NCI-H2107 treated with DMSO at 0.1 percent for 48 hours (cell line): ENCODE measurements around the gene CD276.
"Not testable (repeated sequence)": the region's sequence is repeated elsewhere in the genome, so short reads cannot be mapped to it uniquely, and the experiment has no call there.

Experiments used
- DNase-seq: peaks from one replicate; lab custom pipeline; 2025; ENCODE audit not compliant: unreplicated experiment; lab: John Stamatoyannopoulos, UW

The CD276 gene

DNA sequence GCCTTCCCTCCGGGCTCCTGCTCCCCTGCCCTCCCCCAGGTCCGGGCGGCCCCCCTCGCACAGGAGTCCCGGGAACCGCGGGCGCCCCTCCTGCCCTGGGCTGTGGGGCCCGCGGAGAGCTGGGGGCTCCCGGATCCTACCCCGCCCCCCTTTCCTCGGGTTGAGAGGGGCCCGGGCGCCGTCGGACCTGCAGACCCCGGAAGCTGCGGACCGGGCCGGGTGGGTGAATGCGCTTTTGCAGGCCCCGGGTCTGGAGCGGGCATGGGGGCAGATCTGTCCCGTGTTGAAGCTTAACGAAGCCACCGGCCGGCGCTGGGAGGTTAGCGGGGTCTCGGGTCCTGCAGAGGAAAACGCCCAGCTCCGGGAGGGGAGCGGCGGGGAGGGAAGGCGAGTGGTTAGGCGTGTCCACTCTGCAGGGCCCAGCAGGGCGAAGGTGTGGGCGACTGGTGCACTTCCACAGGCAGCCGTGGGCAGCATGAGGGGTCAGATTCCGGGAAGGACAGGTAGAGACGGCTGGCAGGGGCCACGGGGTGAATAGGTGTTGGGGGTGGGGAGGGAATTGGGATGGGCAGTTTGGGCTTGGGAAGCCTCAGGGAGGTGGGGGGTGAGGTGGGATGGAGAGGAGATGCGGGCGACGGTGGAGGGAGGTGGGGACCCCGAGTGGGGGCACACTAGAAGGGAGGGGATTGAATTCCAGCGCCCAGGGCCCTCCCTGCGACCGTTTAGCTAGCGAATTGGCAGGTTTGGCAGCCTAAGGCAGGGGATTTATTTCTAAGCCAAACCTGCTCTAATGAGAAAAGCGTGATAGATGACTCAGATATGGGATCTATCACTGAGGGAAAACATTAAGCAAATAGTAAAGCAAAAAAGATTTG lies 635 bp downstream of the CD276 start:
- no peak for DNase-seq

DNA sequence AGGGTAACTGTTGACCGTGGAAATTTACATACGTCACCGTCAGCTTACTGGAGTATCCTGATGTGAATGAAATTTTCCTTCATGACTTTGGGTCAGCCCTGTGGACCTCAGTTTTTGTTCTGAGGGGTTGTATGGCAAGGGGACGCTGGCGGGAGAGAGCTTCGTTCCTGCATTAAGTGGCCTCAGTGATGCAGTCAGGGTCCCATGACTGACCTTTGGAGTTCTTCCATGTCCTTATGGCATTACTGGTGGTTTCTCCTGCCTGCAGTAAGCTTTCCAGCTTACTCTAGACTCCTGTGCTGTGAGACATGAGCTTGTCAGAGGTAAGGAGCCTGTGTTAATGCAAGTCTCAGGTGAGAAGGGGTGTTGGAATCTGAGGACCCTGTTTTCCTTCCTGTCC lies 1.8 kb downstream of the CD276 start:
- no peak for DNase-seq

DNA sequence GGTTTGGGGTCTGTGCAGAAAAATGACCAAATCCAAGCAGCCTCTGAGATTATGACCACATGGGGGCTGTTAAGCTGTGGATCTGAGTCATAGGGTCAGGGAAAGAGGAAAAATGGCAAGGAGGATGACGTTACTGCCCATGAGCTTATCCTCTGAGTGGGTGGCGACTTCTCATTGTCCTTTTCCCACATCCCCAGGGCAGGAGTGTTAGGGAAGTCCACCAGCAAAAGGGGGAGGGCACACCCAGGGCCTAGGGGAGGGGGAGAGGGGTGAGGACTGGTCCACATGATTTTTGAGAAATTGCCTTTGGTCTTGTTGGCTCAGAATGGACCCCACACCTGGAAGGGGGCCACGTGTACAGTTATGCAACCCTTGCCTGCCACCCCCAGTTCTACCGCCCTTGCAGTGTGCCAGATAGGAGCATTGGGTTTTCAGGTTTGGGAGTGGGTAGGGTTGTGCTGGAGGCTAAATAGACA lies 2.6 kb downstream of the CD276 start:
- no peak for DNase-seq

DNA sequence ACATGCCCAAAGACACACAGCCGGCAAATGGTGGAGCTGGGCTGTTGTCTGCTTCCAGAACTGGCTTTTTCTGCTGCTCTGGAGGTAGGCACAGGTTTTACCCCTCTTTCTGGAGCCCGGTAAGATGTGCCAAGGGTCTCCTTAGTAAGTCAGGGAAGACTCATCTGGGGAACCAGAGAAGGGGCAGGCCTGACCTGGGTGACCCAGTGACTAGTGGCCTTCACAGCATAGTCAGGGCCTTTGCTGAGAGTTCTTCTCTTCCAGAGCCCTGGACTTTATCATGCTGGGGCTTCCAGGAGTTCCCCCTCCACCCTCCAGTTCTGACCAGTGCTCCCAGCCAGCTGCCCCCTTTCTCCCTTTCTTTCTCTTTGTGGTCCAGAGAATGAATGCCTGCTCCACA lies 3.2 kb downstream of the CD276 start:
- no peak for DNase-seq

DNA sequence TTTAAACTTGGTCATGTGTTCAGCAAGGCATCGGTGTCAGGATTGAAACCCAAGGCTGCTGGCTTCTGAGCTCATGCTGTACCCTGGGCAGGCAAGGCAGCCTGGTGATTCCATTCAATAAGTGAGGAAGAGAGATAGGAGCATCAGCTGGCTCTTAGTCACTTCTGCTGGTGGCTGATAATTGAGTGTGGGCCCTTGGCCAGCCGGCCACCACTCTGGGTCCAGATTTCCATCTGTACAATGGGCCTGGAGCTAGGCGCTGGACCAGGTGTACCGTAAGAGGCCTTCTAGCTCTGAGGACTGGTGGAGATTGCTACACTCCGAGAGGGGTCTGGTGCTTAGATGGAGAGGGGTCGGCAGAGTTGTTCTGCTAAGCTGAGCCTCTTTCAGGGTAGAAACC lies 4.3 kb downstream of the CD276 start:
- no peak for DNase-seq

DNA sequence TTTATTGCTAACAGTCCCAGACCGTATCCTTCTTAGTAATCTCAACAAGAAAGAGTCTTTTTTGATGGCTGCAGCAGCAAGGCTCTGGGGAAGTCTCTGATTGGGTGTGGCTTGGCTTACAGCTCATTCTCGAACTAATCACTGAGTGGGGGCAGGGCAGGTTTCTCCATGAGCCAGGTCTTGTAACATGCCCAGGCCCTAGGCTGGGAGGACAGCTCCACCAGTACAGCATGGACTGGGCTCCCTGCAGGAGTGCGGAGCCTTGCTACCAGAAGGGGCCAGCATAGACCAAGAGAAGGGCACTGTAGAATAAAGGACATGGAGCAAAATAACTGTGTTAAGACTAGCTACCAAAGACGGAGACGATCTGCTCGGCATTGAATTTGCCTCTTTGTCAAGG lies 7.2 kb downstream of the CD276 start:
- DNase-seq, result no peak

DNA sequence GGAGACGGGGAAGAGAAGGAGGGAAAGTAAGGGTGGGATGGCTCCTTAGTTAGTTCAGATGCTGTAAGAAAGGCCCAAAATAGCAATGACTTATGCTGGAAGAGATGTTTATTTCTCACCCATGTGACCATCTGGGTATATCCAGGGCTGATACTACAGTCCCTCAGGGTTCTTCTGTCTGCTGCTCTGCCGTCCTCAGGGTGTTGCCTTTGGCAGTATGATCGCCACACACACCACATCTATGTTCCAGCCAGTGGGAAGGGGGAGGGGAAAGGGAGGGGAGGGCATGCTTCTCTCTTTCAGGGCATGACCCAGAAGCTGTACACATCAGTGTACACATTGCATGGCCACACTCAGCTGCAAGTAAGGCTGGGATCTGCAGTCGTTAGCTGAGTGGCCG lies 10.2 kb downstream of the CD276 start:
- no peak for DNase-seq

DNA sequence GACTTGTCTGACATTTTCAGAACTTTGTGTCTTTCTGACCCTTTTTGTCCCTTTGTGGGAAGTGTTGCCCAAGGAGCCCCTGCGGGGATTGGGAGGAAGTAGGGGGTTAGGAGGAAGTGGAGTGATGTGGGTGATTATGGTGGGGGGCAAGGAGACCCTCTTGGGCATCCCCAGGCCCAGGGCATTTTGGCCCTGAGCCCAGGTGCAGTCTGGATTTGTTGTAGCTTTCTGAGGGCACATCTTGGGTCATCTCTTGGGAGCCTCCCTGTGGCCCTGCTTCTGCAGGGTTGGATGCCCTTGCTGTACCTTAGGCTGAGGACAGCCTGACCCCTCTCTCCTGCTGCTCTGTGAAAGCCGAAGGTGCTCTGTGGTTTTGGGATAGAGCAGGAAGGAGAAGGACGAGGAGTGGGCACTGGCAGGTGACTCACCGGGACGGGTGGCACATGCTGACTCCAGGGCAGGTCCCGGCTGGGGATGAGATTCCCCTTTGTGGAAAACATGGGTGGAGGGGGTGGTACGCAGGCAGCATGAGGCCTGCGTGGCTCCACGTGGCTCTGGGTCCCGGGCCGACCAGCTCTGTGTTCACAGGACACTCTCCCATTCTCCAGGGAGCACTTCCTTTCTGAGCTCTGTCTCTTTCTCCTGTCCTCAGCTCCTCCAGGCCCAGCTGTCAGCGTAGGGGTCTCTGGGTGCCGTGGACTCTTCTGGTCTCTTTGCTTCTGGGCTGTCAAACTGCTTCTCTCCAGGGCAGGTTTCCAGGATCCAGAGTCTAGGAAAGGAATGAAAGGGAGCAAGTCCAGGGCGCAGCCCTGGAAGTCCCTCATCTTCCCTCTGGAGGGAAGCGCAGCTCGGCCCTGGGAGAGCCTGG lies 11.8 kb downstream of the CD276 start:
- no peak for DNase-seq

DNA sequence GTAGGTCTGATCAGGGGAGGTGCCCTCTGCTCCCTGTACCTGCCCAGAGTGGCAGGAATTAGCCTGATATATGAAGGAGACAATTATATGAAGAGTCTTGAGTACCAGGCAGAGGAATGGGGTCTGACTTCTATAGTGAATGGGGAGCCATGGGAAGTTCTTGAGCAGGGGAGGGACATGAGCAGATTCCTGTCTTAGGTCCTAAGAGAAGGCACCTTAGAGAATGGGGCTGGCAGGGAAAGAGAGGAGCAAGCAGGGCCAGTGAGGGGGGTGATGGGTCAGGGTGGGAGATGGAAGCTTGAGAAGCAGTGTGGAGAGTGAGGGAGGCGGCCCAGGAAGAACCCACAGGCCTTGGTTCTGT lies 12.4 kb downstream of the CD276 start:
- DNase-seq, result no peak

DNA sequence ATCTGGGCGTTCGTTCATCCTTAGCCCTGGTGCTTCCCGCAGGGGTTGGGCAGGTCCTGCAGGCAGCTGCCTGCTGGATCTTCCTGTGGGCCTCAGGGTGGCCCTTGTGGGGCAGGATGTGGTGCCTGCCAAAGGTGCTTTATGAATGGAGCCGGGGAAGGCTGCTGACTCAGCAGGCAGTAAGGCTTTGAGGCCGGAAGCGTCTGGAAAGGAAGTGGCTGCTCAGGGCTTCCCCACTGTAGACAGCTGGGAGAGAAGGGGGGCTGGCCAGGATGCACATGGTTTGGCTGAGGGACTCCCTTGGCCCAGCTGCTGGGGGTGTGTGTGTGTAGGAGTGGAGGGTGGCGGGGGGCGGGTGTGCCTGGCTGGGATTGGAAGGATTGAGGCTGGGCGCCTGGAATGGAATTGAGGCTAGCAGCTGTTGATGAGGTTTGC lies 12.9 kb downstream of the CD276 start:
- DNase-seq, result peak; percentile 22

DNA sequence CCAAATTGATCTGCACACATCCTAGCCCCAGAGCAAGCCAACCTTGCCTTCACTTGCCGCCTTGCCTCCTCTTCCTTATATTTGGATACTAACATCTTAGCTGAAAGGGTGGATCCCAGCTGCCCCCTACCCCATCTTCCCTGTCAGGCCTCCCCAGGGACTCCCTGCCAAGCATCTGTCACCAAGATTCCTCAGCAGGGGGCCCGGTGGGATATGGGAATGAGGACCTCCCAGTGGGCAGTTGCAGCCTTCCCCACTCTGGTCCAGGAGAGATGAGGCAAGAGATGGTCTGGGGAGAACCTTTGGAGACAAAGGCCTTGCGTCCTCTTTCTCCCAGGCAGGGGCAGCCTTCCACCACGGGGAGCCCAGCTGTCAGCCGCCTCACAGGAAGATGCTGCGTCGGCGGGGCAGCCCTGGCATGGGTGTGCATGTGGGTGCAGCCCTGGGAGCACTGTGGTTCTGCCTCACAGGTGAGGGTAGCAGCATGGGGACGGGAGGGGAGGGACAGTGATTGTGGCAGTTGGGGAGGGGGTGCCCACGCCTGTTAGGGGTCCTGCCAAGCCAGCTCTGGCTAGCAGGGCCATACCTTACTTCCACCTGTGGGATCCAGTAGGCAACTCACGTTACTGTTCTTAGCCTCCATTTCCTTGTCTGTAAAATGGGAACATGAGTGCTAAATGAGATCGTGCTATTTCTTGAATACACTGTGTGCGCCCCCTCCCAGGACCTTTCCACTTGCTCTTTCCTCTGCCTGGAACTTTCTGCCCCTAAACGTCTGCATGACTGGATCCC lies 15.3 kb downstream of the CD276 start:
- DNase-seq, result no peak

DNA sequence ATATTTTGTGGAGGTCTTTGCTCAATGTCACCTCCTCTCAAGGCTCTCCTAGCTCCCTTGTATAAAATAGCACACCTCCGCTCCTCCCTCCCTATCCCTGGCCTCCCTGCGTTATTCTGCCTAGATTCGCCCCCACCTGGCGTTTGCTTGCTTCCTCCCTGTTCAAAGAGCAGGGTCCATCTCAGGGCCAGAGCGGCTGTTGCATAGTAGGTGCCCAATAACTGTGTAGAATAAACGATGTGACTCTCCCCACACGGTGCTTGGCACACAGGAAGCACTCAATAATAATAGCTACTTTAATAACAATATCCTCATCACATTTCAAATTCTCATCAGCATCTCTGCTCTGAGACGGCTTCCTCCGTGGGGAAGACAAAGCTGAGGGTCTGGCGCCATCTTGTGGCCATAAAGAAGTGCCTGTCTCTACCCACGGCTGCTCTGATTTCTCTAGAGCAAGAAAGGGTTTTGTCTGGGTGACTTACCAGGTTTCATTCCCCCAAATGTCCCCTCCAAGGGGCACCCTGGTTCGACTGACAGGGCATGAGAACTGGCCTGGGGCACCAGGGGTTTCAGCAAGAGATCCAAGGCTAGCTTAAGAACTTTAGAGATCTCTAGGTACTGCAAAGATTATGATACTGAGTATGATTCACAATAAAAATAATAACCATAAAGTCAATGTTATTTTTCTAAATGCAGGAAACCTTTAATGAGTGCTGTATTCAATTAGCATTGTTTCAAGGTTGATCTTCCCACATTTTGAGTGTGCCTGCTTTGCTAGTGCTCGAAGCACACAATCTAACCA lies 16.1 kb downstream of the CD276 start:
- peak; percentile 40 for DNase-seq

DNA sequence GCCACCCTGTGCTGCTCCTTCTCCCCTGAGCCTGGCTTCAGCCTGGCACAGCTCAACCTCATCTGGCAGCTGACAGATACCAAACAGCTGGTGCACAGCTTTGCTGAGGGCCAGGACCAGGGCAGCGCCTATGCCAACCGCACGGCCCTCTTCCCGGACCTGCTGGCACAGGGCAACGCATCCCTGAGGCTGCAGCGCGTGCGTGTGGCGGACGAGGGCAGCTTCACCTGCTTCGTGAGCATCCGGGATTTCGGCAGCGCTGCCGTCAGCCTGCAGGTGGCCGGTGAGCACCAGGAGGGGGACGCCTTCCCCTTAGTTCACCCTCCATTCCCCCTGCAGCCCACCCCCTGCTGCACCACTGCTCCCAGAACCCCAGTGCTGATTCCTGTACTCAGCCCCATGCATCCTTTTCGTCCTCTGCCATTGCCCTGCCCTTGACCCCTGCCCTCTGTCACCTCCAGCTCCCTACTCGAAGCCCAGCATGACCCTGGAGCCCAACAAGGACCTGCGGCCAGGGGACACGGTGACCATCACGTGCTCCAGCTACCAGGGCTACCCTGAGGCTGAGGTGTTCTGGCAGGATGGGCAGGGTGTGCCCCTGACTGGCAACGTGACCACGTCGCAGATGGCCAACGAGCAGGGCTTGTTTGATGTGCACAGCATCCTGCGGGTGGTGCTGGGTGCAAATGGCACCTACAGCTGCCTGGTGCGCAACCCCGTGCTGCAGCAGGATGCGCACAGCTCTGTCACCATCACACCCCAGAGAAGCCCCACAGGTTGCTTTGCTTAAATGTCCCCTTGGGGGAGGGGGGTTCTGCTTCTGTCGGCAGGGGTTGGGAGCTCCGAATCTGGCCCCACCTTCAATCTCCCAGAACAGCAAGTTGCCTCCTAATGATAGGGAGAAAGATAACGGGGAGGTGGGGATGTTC lies 18.4 kb downstream of the CD276 start:
- DNase-seq, result not testable (repeated sequence)

DNA sequence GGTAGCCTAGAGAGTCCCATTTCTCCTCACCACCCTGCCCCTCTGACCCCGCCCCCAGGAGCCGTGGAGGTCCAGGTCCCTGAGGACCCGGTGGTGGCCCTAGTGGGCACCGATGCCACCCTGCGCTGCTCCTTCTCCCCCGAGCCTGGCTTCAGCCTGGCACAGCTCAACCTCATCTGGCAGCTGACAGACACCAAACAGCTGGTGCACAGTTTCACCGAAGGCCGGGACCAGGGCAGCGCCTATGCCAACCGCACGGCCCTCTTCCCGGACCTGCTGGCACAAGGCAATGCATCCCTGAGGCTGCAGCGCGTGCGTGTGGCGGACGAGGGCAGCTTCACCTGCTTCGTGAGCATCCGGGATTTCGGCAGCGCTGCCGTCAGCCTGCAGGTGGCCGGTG lies 19.4 kb downstream of the CD276 start:
- DNase-seq, result not testable (repeated sequence)

DNA sequence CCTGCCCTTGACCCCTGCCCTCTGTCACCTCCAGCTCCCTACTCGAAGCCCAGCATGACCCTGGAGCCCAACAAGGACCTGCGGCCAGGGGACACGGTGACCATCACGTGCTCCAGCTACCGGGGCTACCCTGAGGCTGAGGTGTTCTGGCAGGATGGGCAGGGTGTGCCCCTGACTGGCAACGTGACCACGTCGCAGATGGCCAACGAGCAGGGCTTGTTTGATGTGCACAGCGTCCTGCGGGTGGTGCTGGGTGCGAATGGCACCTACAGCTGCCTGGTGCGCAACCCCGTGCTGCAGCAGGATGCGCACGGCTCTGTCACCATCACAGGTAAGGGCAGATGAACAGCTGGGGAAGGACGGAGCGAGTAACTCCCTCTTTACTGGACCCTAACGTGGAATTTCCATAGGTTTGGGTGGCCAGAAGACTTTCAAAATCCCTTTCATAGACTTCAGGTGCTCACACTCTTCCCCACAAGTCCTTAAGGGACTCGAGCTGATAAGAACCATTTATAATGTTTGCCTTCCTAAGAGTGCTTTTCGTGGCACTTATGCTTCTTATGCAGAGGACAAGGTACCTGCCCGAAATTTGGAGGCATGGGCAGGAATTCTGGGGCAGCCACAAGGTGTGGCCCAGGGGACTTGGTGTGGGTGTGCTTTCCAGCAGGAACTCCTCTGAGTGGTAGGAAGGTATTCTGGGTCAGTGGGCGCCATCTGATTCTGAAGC lies 20.1 kb downstream of the CD276 start:
- DNase-seq, result not testable (repeated sequence)

DNA sequence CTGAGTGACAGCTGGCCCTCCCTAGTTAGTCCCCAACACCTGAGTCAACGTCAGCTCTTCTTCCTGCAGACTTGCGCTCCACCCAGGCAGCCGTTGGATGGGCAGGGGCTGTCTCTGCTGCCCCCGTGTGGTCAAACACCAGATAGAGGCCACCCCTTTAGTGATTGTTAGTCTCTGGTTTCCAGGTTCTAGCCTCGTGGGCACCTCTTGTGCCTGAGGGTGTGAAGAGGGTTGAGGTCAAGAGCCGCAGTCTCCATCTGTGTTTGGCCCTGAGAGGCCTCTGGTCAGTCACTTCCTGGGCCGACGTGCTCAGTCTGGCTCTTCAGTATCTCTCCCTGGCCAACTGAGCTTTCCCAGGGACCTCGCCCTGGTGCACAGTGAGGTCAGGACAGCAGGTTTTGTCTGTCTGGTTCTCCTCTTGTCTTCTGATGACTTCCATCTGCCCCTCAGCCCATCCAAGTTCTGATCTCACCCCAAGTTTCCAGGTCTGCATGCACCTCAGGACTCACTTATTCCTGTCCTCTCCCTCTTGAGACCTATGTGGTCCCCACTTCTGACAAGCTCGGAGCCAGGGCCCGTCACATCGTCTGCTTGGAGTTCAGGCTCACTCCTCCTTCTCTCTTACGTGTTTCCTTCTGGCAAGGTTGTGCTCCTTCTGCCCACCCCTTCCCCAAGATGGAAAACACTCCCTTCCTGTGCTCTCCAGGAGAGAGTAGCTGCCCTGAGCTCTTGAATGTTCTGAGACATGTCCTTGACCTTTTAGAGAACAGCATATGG lies 20.9 kb downstream of the CD276 start:
- DNase-seq, result no peak

DNA sequence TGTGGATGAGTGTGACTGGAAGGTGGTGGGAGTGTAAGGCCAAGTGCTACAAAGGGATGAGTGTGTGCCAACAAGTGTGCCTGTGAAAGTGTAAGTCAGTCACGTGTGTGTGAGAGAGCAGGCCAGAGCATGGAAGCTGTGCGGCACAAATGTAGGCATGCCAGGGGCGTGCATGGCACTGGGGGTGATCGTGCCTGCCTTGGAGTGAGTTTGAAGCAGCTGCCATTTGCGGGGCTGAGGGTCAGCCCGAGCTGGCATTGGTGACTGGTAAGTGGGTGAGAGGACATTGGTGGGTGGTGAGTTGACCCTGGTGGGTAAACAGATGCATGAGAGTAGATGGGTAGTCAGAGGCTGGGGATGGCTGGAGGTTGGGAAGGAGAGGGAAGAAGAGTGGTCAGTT lies 24.5 kb downstream of the CD276 start:
- no peak for DNase-seq

DNA sequence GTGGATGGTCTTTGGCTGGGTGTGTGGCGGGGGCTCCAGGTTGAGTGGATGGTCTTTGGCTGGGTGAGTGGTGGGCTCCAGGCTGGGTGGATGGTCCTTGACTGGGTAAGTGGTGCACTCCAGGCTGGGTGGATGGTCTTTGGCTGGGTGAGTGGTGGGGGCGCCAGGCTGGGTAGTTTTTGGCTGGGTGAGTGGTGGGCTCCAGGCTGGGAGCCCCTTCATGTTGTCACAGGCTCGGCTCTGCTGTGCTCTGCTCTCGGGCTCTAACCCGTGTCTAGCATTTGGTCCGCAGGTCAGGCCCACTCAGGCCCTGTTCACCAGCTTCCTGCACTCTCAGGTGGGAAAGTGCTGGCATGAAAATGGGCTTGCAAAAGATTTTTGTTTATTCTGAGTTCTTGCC lies 25.1 kb downstream of the CD276 start:
- DNase-seq, result no peak
